HL-60/S4 treated with retinoic acid at 250 ng/mL for 4 days and 3 days (cell line): ENCODE data around the gene TP53TG3D.
"Not testable (repeated sequence)": the region's sequence is repeated elsewhere in the genome, so short reads cannot be mapped to it uniquely, and the experiment has no call there.

Experiments used
- in situ Hi-C: fragments of 300-500 bp; cut with MboI; formaldehyde crosslinking; loops from 2 replicates; pipeline ENCODE4 v1.7.0; 2022; ENCODE audit warnings: low sequenced_read_pairs

The TP53TG3D gene, protein sequence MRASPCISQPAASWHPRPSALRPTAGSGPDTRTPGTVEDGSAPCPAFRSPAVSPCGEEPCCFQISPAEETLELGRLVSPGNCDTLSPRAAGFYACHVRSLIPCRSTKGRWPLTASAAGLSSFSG

DNA sequence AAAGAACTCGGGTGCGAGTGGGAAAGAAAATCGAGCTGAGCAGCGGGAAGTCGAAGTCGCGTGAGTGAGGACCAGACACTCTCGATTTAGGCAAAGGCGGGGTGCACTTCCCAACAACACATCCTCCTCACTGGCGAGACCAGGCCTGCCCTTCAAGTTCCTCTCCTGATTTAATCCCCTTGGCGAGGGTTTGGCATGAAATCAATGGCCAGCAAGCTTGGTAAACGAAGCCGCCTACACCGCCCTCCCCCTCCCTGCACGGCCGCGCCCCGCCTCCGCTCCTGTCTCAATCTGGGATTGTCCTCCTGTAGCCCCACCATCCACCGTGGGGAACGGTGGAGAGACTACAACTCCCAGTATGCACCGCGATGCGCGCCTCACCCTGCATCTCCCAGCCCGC lies at the start of gene TP53TG3D:
TP53TG3D (plus strand) TSS at position 301 of the 400 bp plus-strand sequence; CDS start at position 369, 68 bp downstream.
- in situ Hi-C loops: not testable (repeated sequence)

GRCh38 chr16:32253507-32253906 lies 421 bp downstream of the TP53TG3D start:
- in situ Hi-C loops: not testable (repeated sequence)

- in situ Hi-C loops: not testable (repeated sequence)
Measured at GRCh38 chr16:32261526-32261925, 8.4 kb downstream of the TP53TG3D start.

- in situ Hi-C loops: not testable (repeated sequence)
Measured at GRCh38 chr16:32263552-32263951, 10.5 kb downstream of the TP53TG3D start.

DNA sequence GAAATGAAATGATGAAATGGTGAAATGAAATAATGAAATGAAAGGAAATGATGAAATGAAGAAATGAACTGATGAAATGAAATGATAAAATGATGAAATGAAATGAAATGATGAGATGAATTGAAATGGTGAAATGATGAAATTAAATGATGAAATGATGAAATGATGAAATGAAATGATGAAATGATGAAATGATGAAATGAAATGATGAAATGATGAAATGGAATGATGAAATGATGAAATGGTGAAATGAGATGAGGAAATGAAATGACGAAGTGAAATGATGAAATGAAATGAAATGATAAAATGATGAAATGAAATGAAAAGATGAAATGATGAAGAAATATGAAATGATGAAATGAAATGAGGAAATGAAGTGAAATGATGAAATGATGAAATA lies 28.8 kb downstream of the TP53TG3D start:
- in situ Hi-C loops: not testable (repeated sequence)

DNA sequence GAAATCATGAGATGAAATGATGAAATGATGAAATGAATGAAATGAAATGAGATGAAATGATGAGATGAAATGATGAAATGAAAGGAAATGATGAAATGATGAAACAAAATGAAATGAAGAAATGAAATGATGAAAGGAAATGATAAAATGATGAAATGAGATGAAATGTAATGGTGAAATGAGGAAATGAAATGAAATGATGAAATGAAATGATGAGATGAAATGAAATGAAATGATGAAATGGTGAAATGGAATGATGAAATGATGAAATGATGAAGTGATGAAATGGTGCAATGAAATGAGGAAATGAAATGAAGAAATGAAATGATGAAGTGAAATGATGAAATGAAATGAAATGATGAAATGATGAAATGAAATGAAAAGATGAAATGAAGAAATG lies 29.9 kb downstream of the TP53TG3D start:
- in situ Hi-C loops: not testable (repeated sequence)

GRCh38 chr16:32283917-32284495 lies 30.9 kb downstream of the TP53TG3D start:
- in situ Hi-C loops: not testable (repeated sequence)

- in situ Hi-C loops: not testable (repeated sequence)
Measured at GRCh38 chr16:32284800-32285796, 32.0 kb downstream of the TP53TG3D start.

- in situ Hi-C loops: not testable (repeated sequence)
Measured at GRCh38 chr16:32286193-32286592, 33.1 kb downstream of the TP53TG3D start.

- in situ Hi-C loops: not testable (repeated sequence)
Measured at GRCh38 chr16:32287743-32288142, 34.7 kb downstream of the TP53TG3D start.

DNA sequence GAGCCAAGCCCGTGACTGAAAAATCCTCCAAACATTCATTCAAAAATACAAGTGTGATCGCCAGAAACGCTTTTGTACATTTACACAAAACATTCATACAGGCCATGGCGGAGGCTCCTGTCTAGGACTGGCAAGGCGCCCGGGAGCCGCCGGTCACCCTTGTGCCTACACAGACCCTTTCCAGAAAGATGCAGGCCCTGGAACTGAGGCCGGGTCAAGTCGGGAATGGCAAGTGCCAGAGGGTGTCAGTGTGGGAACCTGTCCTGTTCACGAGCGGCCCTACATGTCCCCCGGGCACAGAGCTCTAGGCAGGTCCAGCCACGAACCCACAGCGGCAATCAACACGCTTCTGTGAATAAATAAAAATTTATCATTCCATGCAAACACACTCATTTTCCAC lies 36.1 kb downstream of the TP53TG3D start:
- in situ Hi-C loops: not testable (repeated sequence)

- in situ Hi-C loops: not testable (repeated sequence)
Measured at GRCh38 chr16:32302776-32303175, 49.7 kb downstream of the TP53TG3D start.
